Erythroblast (primary cell): ENCODE results near the gene RNF213.

Source experiments
- GATA1 ChIP-seq: IDR thresholded peaks from 2 replicates; pipeline ENCODE4 v1.6.1; 2011; ENCODE audit warnings: low read depth, mild to moderate bottlenecking, control low read depth, low read length, moderate library complexity
- POLR2A ChIP-seq: IDR thresholded peaks from 2 replicates; pipeline ENCODE4 v1.6.1; 2011; ENCODE audit warnings: mild to moderate bottlenecking, low read length

DNA sequence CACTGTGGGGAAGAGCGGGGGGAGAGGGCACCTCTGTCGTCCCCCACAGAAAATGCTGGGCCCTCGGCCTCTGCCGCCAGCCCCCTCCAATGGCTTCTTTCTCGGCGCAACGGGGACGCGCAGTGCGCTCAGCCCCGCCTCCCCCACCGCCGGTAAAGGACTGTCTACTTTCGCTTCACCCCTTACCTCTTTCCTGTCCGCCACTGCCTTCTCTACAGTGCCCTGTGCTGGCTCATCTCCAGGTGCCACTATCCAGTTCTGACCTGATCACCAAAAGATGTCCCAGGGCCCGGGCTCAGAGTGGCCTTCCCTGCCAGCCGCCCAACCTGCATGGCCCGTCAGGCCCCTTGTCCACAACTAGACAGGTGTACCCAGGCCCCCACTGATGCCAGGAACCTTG is 161.6 kb downstream of the RNF213 start:
- TF ChIP-seq POLR2A (no peak), GATA1 (no peak)
